Measurements from ENCODE around the gene TMCC2.

DNA sequence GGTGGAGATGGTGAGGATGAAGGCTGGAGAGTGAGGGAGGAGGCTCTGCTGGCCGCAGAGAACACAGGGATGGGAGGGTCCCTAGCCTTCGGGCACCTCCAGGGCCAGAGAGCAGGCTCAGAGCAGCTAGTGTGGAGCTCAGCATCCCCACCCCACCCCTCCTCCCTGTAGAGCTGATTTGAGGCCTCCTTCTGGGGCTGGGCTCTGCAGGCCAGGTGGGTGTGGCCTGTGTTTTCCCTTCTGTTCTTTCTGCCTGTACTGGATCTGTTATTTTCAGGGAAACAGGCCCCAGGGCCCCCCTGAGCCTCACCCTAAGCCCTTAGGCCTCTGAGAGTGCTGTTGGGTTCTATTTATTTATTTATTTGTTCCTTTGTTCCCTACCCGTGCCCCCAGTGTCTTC, 44.8 kb downstream of the TMCC2 start:
- TF ChIP-seq POLR2AphosphoS5 (IDR thresholded peaks at IDR 0.05; ENCODE audit: low read depth): no peak
- TF ChIP-seq, protein P1, sequence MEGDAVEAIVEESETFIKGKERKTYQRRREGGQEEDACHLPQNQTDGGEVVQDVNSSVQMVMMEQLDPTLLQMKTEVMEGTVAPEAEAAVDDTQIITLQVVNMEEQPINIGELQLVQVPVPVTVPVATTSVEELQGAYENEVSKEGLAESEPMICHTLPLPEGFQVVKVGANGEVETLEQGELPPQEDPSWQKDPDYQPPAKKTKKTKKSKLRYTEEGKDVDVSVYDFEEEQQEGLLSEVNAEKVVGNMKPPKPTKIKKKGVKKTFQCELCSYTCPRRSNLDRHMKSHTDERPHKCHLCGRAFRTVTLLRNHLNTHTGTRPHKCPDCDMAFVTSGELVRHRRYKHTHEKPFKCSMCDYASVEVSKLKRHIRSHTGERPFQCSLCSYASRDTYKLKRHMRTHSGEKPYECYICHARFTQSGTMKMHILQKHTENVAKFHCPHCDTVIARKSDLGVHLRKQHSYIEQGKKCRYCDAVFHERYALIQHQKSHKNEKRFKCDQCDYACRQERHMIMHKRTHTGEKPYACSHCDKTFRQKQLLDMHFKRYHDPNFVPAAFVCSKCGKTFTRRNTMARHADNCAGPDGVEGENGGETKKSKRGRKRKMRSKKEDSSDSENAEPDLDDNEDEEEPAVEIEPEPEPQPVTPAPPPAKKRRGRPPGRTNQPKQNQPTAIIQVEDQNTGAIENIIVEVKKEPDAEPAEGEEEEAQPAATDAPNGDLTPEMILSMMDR (IDR thresholded peaks at IDR 0.05; ENCODE audit: insufficient read depth, low read length): no peak
- TF ChIP-seq, protein P2, sequence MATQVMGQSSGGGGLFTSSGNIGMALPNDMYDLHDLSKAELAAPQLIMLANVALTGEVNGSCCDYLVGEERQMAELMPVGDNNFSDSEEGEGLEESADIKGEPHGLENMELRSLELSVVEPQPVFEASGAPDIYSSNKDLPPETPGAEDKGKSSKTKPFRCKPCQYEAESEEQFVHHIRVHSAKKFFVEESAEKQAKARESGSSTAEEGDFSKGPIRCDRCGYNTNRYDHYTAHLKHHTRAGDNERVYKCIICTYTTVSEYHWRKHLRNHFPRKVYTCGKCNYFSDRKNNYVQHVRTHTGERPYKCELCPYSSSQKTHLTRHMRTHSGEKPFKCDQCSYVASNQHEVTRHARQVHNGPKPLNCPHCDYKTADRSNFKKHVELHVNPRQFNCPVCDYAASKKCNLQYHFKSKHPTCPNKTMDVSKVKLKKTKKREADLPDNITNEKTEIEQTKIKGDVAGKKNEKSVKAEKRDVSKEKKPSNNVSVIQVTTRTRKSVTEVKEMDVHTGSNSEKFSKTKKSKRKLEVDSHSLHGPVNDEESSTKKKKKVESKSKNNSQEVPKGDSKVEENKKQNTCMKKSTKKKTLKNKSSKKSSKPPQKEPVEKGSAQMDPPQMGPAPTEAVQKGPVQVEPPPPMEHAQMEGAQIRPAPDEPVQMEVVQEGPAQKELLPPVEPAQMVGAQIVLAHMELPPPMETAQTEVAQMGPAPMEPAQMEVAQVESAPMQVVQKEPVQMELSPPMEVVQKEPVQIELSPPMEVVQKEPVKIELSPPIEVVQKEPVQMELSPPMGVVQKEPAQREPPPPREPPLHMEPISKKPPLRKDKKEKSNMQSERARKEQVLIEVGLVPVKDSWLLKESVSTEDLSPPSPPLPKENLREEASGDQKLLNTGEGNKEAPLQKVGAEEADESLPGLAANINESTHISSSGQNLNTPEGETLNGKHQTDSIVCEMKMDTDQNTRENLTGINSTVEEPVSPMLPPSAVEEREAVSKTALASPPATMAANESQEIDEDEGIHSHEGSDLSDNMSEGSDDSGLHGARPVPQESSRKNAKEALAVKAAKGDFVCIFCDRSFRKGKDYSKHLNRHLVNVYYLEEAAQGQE (IDR thresholded peaks at IDR 0.05; ENCODE audit: insufficient replicate concordance, low read depth): no peak

All from HL-60 (cell line).